Loucy (cell line): ENCODE data around the gene TSC22D4.

Experiments used
- CTCF ChIP-seq: fragments of 200-600 bp; sonication (generic); conservative IDR thresholded peaks from 2 replicates; pipeline ENCODE4 v1.5.1; 2014; ENCODE audit warnings: mild to moderate bottlenecking, antibody characterized with exemption, low read length
- EZH2phosphoT487 ChIP-seq: fragments of 200-600 bp; IDR thresholded peaks from 2 replicates; pipeline ENCODE4 v1.6.1; 2018; ENCODE audit warnings: antibody characterized with exemption, mild to moderate bottlenecking, moderate library complexity, borderline replicate concordance

GRCh38 chr7:100486753-100487446 lies 7.9 kb upstream of the TSC22D4 start:
- TF ChIP-seq CTCF: no peak
- TF ChIP-seq EZH2phosphoT487: no peak
